ENCODE data around the gene KLK10.
"Not testable (repeated sequence)": the region's sequence is repeated elsewhere in the genome, so short reads cannot be mapped to it uniquely, and the experiment has no call there.

Gene KLK10

DNA sequence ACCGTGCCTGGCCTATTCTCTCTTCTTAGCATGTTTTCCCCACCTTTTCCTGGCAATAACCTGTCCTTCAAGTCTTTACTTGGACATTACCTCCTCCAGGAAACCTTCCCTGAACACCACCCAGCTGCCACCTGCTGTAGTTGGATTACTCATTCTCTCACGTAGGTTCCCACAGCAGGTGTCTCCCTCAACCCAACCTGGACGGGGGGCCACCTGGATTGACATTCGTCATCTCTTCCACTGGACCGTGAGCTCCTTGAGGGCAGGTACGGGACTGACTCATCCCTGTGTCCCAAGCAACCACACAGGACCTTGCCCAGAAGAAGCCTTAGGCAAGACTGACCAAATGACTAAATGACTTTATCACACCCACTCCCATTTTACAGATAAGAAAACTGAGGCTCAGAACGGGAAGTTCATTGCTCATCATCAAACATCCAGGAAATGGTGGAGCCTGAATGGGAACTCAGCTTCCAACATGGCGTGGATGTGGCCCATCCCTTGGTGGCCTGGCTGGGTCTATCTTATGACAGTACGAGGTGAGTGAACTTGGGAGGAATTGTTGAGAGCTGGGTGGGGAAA, 46.6 kb downstream of the KLK10 start:
- Histone ChIP-seq H3K36me3 (ENCODE audit: control insufficient read depth, insufficient read depth, low read length) (no peaks in the 10 kb centered on the region), H3K27ac (ENCODE audit: insufficient read depth, low read depth, low read length, poor library complexity, severe bottlenecking) (no peak overlapping the region), H3K4me1 (ENCODE audit: control insufficient read depth, insufficient read depth, low read length) (peaks cover 4% of the 10 kb centered on the region), H3K27me3 (ENCODE audit: control insufficient read depth, insufficient read depth, low read length, poor library complexity, severe bottlenecking) (no peaks in the 10 kb centered on the region), H3K4me3 (ENCODE audit: insufficient read depth, low read depth, low read length) (no peak overlapping the region), H3K9me3 (ENCODE audit: control insufficient read depth, low read length) (no peaks in the 10 kb centered on the region)
- 85 to 86% methylated on average over 9 of the region's 9 CpGs for WGBS, 2 experiments

GRCh38 chr19:50969810-50970209, 49.7 kb downstream of the KLK10 start:
- WGBS, 2 experiments = 90 to 94% methylated on average over 3 of the region's 3 CpGs
- H3K36me3 ChIP-seq (ENCODE audit: control insufficient read depth, insufficient read depth, low read length); H3K4me1 ChIP-seq (ENCODE audit: control insufficient read depth, insufficient read depth, low read length): not testable (repeated sequence)

DNA sequence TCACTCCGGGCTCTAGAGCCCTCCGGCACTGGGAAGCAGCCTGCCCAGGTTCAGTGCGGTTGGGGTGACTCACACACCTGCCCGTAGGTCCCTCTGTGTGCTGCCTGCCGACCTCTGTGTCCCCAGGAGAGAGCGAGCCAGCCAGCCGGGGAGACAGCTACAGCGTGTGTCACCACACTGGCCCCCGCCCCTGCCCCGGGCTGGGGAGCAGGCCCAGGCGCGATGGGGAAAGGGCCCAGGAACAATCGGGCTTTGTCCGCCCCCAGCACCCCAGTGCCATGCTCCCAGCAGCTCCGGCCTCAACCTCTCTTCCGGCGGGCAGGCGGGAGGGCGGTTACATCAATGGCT, 50.1 kb downstream of the KLK10 start, which contains the start of gene KLK6:
Gene KLK6 (minus strand): TSS at position 179 of the 348 bp plus-strand sequence. CDS start 1,487 bp downstream, outside the sequence.
- Histone ChIP-seq H3K27me3 (ENCODE audit: control insufficient read depth, insufficient read depth, low read length, poor library complexity, severe bottlenecking) (no peaks in the 10 kb centered on the region), H3K9me3 (ENCODE audit: control insufficient read depth, low read length) (no peaks in the 10 kb centered on the region), H3K36me3 (ENCODE audit: control insufficient read depth, insufficient read depth, low read length) (no peaks in the 10 kb centered on the region), H3K27ac (ENCODE audit: insufficient read depth, low read depth, low read length, poor library complexity, severe bottlenecking) (no peak within 1 kb of the TSS), H3K4me1 (ENCODE audit: control insufficient read depth, insufficient read depth, low read length) (no peaks in the 10 kb centered on the region), H3K4me3 (ENCODE audit: insufficient read depth, low read depth, low read length) (no peak within 1 kb of the TSS)
- 81 to 85% methylated on average over 19 of the region's 19 CpGs for WGBS, 2 experiments

More at GRCh38 chr19:50969810-50970209, 49.7 kb downstream of the KLK10 start:
- H3K27ac ChIP-seq (ENCODE audit: insufficient read depth, low read depth, low read length, poor library complexity, severe bottlenecking); H3K4me3 ChIP-seq (ENCODE audit: insufficient read depth, low read depth, low read length); H3K27me3 ChIP-seq (ENCODE audit: control insufficient read depth, insufficient read depth, low read length, poor library complexity, severe bottlenecking); H3K9me3 ChIP-seq (ENCODE audit: control insufficient read depth, low read length): not testable (repeated sequence)

DNA sequence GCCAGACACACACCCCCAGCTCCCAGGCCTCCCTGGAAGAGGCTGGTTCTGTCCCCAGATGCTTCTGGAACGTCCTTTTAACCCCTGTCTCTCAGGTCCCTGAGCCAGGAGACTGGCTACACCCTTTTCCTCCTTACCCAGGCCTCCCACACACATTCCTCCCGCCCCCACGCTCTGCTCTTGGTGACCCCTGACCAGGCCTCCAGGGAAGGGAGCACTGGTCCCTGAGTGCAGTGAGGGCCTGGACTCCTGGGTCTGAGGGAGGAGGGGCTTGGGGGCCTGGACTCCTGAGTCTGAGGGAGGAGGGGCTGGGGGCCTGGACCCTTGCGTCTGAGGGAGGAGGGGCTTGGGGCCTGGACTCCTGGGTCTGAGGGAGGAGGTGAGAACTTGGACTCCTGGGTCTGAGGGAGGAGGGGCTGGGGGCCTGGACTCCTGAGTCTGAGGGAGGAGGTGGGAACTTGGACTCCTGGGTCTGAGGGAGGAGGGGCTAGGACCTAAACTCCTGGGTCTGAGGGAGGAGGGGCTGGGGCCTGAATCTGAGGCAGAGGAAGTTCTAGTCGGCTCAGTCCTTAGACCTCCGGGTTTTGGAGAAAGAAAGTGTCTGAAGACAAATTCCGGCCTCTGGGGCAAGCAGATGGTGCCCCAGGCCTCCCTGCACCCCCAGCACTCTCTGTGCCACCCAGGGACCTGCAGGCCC, 50.6 kb downstream of the KLK10 start:
- H3K4me1 ChIP-seq (ENCODE audit: control insufficient read depth, insufficient read depth, low read length) = no peaks in the 10 kb centered on the region
- 69 to 78% methylated on average over 7 of the region's 7 CpGs for WGBS, 2 experiments
- no peaks in the 10 kb centered on the region for H3K27me3 ChIP-seq (ENCODE audit: control insufficient read depth, insufficient read depth, low read length, poor library complexity, severe bottlenecking)
- no peaks in the 10 kb centered on the region for H3K36me3 ChIP-seq (ENCODE audit: control insufficient read depth, insufficient read depth, low read length)
- no peaks in the 10 kb centered on the region for H3K9me3 ChIP-seq (ENCODE audit: control insufficient read depth, low read length)
- H3K4me3 ChIP-seq (ENCODE audit: insufficient read depth, low read depth, low read length) = no peak overlapping the region
- no peak overlapping the region for H3K27ac ChIP-seq (ENCODE audit: insufficient read depth, low read depth, low read length, poor library complexity, severe bottlenecking)

DNA sequence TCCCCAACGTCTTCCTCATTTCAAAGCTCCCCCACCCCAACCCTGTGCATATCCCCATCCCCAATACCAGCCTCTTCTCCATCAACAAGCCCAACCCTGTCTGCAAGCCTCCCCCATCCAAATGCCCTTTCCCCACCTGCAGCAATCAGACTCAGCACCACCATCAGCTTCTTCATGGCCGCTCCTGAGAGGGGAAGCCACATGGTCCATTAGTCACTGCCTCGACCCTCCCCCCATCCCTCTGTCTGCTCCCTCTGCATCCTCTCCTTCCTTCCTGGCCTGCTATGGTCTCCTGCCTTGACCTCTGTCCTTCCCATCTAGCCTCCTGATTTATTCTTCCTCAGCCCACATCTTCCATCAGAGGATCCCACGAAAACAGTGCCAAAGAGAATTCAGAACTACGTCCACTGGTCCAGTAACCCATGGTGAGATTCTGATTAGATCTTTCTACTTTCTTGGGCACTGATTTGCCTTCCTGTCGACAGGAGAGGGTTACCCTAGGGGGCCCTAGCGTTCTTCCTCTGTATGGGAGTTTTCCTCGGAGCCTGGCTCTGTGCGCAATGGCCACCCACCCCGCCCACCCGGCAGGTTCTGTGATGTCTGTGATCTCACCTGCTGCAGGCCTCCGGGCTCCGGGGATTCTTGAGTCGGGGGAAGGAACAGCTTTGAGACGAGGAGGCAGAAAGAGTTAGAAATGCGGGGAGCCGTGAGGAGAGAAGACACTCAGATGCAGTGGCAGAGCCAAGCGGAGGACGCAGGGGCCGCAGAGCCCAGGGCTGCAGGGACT, 51.4 kb downstream of the KLK10 start:
- H3K9me3 ChIP-seq (ENCODE audit: control insufficient read depth, low read length) = no peaks in the 10 kb centered on the region
- 71 to 75% methylated on average over 20 of the region's 20 CpGs for WGBS, 2 experiments

DNA sequence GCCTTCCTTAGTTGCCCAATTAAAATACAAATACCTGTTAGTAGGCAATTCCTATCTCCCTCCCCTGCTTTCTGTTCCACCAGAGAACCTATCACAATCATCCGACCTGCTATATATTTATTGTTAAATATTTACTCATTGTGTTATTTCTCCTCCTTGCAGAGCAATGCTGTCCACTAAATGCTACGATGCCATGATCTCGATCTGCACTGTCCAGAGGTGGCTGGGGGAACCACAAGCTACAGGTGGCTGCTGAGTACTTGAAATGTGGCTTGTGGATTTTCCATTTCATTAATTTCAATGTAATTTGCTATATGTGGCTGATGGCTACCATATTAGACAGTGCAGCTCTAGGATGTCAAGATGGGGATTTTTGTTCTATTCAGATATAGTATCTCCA, 55.2 kb downstream of the KLK10 start:
- Histone ChIP-seq H3K36me3 (ENCODE audit: control insufficient read depth, insufficient read depth, low read length) (no peaks in the 10 kb centered on the region), H3K27me3 (ENCODE audit: control insufficient read depth, insufficient read depth, low read length, poor library complexity, severe bottlenecking) (peaks cover 2% of the 10 kb centered on the region), H3K4me1 (ENCODE audit: control insufficient read depth, insufficient read depth, low read length) (no peaks in the 10 kb centered on the region), H3K9me3 (ENCODE audit: control insufficient read depth, low read length) (no peaks in the 10 kb centered on the region), H3K4me3 (ENCODE audit: insufficient read depth, low read depth, low read length) (no peak overlapping the region), H3K27ac (ENCODE audit: insufficient read depth, low read depth, low read length, poor library complexity, severe bottlenecking) (no peak overlapping the region)
- WGBS, 2 experiments = 81 to 91% methylated on average over 3 of the region's 3 CpGs

More for the DNA sequence above, 51.4 kb downstream of the KLK10 start:
- no peaks in the 10 kb centered on the region for H3K27me3 ChIP-seq (ENCODE audit: control insufficient read depth, insufficient read depth, low read length, poor library complexity, severe bottlenecking)
- no peaks in the 10 kb centered on the region for H3K36me3 ChIP-seq (ENCODE audit: control insufficient read depth, insufficient read depth, low read length)
- H3K4me1 ChIP-seq (ENCODE audit: control insufficient read depth, insufficient read depth, low read length) = no peaks in the 10 kb centered on the region
- H3K4me3 ChIP-seq (ENCODE audit: insufficient read depth, low read depth, low read length) = no peak overlapping the region
- no peak overlapping the region for H3K27ac ChIP-seq (ENCODE audit: insufficient read depth, low read depth, low read length, poor library complexity, severe bottlenecking)

- Histone ChIP-seq H3K36me3 (ENCODE audit: control insufficient read depth, insufficient read depth, low read length) (no peaks in the 10 kb centered on the region), H3K27ac (ENCODE audit: insufficient read depth, low read depth, low read length, poor library complexity, severe bottlenecking) (no peak overlapping the region)
- WGBS, 2 experiments = 87 to 89% methylated on average over 6 of the region's 6 CpGs
Observed at GRCh38 chr19:50963381-50963780, 56.1 kb downstream of the KLK10 start.

More at GRCh38 chr19:50963381-50963780, 56.1 kb downstream of the KLK10 start:
- Histone ChIP-seq H3K27me3 (ENCODE audit: control insufficient read depth, insufficient read depth, low read length, poor library complexity, severe bottlenecking) (peaks cover 6% of the 10 kb centered on the region), H3K9me3 (ENCODE audit: control insufficient read depth, low read length) (no peaks in the 10 kb centered on the region), H3K4me3 (ENCODE audit: insufficient read depth, low read depth, low read length) (no peak overlapping the region), H3K4me1 (ENCODE audit: control insufficient read depth, insufficient read depth, low read length) (no peaks in the 10 kb centered on the region)
